Adrenal gland (tissue), 5 donors: Measurements from ENCODE around the gene TNFRSF25.

Source experiments
- CTCF ChIP-seq, 6 experiments: fragments of 450-650 bp in 4 of 6; fragments of 200-600 bp in 2 of 6; sonication (generic) in 1 of 6; IDR thresholded peaks; 1 replicate in 5 of 6; 2 replicates in 1 of 6; pipeline versions ENCODE4 v1.5.1 to v1.8.0; 2016 to 2021; ENCODE audit warnings: antibody characterized with exemption in 6 of 6, mild to moderate bottlenecking in 2 of 6, moderate library complexity in 1 of 6
- POLR2A ChIP-seq, 2 donors: fragments of 450-650 bp; IDR thresholded peaks; one replicate each; pipeline ENCODE4 v1.6.1; 2017; ENCODE audit warnings: antibody characterized with exemption in 2 of 2, mild to moderate bottlenecking in 2 of 2, moderate library complexity in 1 of 2
- donor health status: DM: no; HTN: no; CAD: no.

- TF ChIP-seq POLR2A (IDR thresholded peaks at IDR 0.05) (no peak), CTCF (IDR thresholded peaks at IDR 0.05) (no peak)
These were observed 8.9 kb upstream of the TNFRSF25 start for GRCh38 chr1:6474815-6475282.
